ENCODE data around the gene NFIA. TPM values are rescaled to one million over a fixed set of nuclear protein-coding genes. Genes with fewer than 3 reads are reported as not detected.

NFIA gene
- total RNA-seq, 1 experiment from 2014 or later = 20.9 TPM

- H3K9me3 ChIP-seq (ENCODE audit: control insufficient read depth, insufficient read depth, low read depth, low read length) = no peaks in the 10 kb centered on the region
- ATAC-seq = no peak
- intact Hi-C loops (cut with micrococcal nuclease; ENCODE audit: unreplicated experiment) (no loop called here), in situ Hi-C loops (cut with HindIII; ENCODE audit: low pct_unique_long_range_greater_than_20kb, low sequenced_read_pairs) (no loop called here)
- H3K27me3 ChIP-seq (ENCODE audit: control insufficient read depth, insufficient read depth, low read length) = no peaks in the 10 kb centered on the region
- ChIA-PET CTCF (no interaction called here), POLR2A (no interaction called here)
- no peak overlapping the region for H3K4me3 ChIP-seq (ENCODE audit: low read depth in 2 of 2, low read length in 2 of 2)
- H3K27ac ChIP-seq (ENCODE audit: low read length) = no peak overlapping the region
- no TSS peak for BruUV-seq (replicated peaks)
- TF ChIP-seq POLR2AphosphoS5 (IDR thresholded peaks at IDR 0.05; ENCODE audit: low read depth, low read length) = no peak
- TF ChIP-seq REST (IDR thresholded peaks at IDR 0.05; ENCODE audit: insufficient read depth in 1 of 2, low read depth in 2 of 2, low read length in 1 of 2) = no peak
- TF ChIP-seq CTCF (IDR thresholded peaks at IDR 0.05) = no peak
- no peak for TF ChIP-seq SIN3A (IDR thresholded peaks at IDR 0.05; ENCODE audit: borderline replicate concordance, insufficient read depth, low read depth, low read length)
- TF ChIP-seq TCF7L2 (IDR thresholded peaks at IDR 0.05; ENCODE audit: low read depth, low read length) = no peak
- H3K36me3 ChIP-seq (ENCODE audit: control insufficient read depth, insufficient read depth, low read length) = no peaks in the 10 kb centered on the region
- no peak for DNase-seq (ENCODE audit: low read depth, low spot score)
- no peaks in the 10 kb centered on the region for H3K4me1 ChIP-seq (ENCODE audit: control insufficient read depth, insufficient read depth, low read length)
Measured at GRCh38 chr1:61293197-61293596, 210.8 kb downstream of the NFIA start.

GRCh38 chr1:61293986-61294504 is 211.7 kb downstream of the NFIA start:
- DNase-seq (ENCODE audit: low read depth, low spot score) (no peak), ATAC-seq (no peak)

More at GRCh38 chr1:61293986-61294504, 211.7 kb downstream of the NFIA start:
- BruUV-seq (replicated peaks) = no TSS peak
- no peak overlapping the region for H3K27ac ChIP-seq (ENCODE audit: low read length)
- no peaks in the 10 kb centered on the region for H3K36me3 ChIP-seq (ENCODE audit: control insufficient read depth, insufficient read depth, low read length)
- H3K27me3 ChIP-seq (ENCODE audit: control insufficient read depth, insufficient read depth, low read length) = no peaks in the 10 kb centered on the region
- POLR2A ChIA-PET = no interaction called here
- no peak overlapping the region for H3K4me3 ChIP-seq (ENCODE audit: low read depth in 2 of 2, low read length in 2 of 2)
- TF ChIP-seq REST (IDR thresholded peaks at IDR 0.05; ENCODE audit: insufficient read depth in 1 of 2, low read depth in 2 of 2, low read length in 1 of 2) (no peak), TCF7L2 (IDR thresholded peaks at IDR 0.05; ENCODE audit: low read depth, low read length) (no peak), SIN3A (IDR thresholded peaks at IDR 0.05; ENCODE audit: borderline replicate concordance, insufficient read depth, low read depth, low read length) (no peak), CTCF (IDR thresholded peaks at IDR 0.05) (no peak), POLR2AphosphoS5 (IDR thresholded peaks at IDR 0.05; ENCODE audit: low read depth, low read length) (no peak)
- no peaks in the 10 kb centered on the region for H3K9me3 ChIP-seq (ENCODE audit: control insufficient read depth, insufficient read depth, low read depth, low read length)
- CTCF ChIA-PET = no interaction called here
- intact Hi-C loops (cut with micrococcal nuclease; ENCODE audit: unreplicated experiment) = loop anchor here (1.0 kb wide), 1 partner anchor 23 kb away; no protein-coding TSS in a partner anchor
- peaks cover 2% of the 10 kb centered on the region; the same call in 1 of the 2 replicates for H3K4me1 ChIP-seq (ENCODE audit: control insufficient read depth, insufficient read depth, low read length)
- in situ Hi-C loops (cut with HindIII; ENCODE audit: low pct_unique_long_range_greater_than_20kb, low sequenced_read_pairs) = no loop called here

Data from Panc1 (cell line).